ENCODE results near the gene WHRN.

DNA sequence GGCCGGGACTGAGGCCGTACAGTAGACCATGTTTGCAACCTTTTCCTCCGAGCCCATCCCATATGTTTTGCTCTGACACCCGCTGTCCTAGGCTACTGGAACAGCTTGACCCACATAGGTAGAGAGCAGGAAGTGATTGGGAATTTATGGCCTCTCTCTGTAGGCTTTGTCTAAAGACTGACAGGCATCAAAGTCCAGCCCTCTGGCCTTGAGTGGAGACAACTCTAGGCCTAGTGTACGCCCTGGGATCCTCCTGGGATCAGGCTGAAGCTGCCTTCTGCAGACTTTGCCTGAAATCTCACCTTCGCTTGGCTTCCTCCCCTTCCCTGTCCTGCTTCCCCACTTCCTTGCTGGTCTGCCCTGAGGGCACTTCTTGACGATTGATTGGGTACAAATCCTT, 103.9 kb downstream of the WHRN start:
- TF ChIP-seq, protein P1, sequence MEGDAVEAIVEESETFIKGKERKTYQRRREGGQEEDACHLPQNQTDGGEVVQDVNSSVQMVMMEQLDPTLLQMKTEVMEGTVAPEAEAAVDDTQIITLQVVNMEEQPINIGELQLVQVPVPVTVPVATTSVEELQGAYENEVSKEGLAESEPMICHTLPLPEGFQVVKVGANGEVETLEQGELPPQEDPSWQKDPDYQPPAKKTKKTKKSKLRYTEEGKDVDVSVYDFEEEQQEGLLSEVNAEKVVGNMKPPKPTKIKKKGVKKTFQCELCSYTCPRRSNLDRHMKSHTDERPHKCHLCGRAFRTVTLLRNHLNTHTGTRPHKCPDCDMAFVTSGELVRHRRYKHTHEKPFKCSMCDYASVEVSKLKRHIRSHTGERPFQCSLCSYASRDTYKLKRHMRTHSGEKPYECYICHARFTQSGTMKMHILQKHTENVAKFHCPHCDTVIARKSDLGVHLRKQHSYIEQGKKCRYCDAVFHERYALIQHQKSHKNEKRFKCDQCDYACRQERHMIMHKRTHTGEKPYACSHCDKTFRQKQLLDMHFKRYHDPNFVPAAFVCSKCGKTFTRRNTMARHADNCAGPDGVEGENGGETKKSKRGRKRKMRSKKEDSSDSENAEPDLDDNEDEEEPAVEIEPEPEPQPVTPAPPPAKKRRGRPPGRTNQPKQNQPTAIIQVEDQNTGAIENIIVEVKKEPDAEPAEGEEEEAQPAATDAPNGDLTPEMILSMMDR (IDR thresholded peaks at IDR 0.05), result no peak
- TF ChIP-seq EZH2 (IDR thresholded peaks at IDR 0.05; ENCODE audit: borderline replicate concordance, insufficient read depth, low read depth, low read length, poor library complexity, severe bottlenecking), result no peak
